ENCODE data around the gene CDK14.
"Not testable (repeated sequence)": the region's sequence is repeated elsewhere in the genome, so short reads cannot be mapped to it uniquely, and the experiment has no call there.

CDK14 gene

DNA sequence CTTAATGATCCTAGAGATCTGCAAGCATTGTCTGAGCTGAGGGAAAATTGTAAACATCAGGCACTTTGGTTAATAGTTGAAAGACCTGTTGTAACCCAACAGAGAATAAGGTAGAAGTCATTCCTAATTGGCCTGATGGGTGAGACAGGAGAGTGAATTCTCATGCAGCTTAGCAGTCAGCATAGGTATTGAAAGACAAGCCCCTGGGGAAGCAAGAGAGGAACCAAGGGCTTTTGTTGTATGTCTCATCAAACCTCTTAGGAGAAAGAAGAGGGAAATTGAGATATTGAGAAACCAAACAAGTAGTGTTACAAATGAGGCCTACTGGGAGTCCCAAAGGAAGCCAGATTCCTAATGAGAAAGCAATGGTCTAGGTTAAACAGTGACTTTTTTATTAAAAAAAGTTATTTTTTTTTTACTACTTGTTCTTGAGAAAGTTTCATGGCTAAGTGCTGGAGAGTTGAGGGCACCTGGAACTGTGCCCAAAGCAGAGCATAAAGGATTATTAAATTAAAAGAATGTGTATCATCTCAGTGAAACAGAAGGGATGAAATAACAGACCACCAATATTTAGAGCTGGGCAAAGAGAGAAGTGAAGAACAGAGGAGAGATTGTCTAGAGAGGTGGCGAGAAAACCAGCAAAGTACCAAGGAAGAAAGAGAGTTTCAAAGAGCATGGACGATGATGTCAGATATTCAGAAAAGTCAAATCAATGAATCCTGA, 168.9 kb downstream of the CDK14 start:
- no peak for DNase-seq

DNA sequence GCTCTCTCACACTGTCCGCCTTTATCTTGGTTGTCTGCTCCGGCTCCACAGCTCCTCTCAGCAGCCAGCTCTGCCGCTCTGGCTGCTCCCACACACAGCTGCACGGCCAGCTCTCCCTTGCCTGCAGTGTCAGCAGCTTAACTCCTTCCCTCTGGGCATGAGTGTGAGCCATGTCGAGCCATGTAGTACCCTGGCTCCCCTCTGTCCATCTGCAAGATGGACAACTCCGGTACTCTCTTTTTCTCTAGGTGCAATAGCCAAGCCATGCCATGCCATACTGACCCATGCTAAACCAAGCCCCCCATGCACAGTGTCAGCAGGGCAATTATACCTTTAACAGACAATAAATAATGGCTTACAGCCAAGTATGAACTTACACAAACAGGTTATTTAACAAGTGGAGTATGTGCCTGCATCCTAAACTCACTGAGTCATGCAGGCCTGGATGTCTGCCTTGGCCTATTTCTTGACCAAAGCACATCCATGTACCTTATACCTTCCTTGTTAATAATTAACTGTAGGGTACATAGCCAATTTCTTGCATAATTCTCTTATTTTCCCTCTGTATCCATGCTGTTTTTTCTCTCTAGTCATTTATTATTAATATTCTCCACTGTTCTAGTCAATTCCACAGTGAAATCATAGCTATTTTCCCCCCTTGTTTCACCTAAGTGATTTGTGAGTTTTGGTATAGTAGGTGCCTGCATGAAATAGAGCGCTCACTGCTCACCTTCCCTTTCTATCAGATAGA, 170.9 kb downstream of the CDK14 start:
- no peak for DNase-seq

DNA sequence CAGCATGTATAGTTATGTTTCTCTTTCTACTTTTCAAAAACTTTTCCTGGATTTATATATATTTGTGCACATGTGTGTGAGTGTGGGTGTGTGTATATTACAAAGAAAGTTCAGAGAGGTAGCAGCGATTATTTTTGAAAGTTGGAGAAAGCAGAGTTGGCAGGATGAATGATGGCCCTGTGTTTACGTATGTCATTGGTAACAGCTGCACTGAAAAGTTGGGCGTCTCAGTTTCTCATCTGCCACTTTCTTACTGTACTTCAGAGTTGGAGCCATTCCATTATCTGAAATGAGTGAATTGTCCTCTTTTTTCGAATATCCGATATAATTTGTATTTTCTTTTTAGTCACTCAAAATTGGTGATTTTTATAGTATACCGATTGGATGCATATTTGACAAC, 172.2 kb downstream of the CDK14 start:
- DNase-seq = no peak

- no peak for DNase-seq
Observed at GRCh38 chr7:90769036-90769435, 172.9 kb downstream of the CDK14 start.

- not testable (repeated sequence) for DNase-seq
Observed at GRCh38 chr7:90769566-90769965, 173.4 kb downstream of the CDK14 start.

DNA sequence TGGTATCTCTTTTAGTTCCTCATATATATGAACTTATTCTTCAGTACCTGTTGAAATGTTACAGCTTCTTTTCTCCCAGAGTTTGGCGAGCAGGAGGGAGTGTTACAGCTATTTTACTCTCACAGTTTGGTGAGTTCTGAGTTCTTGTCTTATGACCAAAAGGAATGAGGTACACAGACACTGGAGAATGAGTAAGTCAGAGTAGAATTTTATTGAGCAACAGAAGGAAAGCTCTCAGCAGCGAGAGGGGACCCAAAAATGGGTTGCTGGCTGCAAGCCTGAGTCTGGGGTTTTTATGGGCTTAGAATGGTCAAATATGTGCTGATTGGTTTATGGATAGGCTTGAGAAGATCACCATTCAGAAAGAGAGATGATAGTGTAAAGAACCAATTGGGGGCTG, 175.2 kb downstream of the CDK14 start:
- DNase-seq = no peak

DNA sequence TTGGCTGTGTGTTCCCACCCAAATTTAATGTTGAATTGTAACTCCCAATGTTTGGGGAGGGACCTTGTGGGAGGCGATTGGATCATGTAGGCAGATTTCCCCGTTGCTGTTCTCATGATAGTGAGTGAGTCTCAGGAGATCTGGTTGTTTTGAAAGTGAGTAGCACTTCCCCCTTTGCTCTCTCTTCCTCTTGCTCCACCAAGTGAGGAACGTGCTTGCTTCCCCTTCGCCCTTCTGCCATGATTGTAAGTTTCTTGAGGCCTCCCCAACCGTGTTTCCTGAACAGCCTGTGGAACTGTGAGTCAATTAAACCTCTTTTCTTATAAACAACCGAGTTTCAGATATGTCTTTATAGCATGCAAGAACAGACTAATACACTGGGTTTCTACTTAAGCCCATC, 176.3 kb downstream of the CDK14 start:
- DNase-seq = no peak

DNA sequence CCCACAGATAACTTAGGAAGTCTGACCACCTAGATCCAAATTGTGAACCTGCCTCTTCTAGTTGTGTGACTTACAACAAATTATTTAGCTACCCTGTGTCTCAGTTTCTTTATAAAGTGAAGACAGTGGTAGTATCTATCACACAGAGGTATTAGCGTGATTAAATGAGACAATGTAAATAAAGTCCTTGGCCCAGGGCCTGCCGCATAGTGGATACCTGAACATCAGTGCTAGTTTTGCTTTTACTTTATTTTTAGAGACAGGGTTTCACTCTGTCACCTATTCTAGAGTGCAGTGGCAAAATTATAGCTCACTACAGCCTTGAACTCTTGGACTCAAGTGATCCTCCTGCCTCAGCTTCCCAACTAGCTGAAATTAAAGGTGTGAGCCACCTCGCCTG, 177.1 kb downstream of the CDK14 start:
- DNase-seq = no peak

DNA sequence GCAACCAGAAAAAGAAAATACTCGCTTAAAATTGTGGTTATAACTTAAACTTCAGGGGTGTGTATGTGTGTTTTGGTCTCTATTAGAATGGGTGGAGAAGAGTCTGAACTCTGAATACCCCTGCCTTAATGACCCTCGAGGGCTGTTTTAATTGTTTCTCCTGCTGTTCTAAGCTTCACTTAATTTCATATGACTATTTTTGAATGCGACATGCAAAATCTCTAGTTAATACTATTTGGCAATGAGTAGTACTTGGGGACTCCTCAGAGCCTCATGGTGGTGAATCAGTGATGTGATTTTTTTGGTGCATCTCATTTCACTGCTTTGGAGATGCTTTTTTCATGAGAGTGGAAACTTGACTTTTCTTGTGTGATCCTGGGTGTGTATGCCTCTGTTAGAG, 178.6 kb downstream of the CDK14 start:
- no peak for DNase-seq

GRCh38 chr7:90775383-90775965, 179.4 kb downstream of the CDK14 start:
- DNase-seq = no peak

DNA sequence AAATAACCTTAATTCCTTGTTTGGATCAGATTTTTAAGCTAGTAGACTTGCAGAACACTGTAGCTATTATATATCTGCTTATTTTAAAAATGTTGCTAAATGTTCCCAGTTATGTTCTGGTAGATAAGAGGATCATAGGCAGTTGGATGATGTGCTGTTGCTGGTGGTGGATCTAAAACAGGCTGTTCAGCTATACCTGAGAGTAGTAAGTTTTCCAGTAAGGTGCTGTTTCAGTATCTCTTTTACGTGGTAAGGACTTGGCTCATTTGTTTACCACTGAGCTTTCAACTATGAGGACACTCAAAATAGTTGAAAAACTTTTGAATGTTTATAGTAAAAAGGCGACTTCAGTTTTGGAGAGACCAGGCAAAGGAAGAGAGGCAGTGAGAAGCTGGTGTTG, 180.9 kb downstream of the CDK14 start:
- no peak for DNase-seq

- no peak for DNase-seq
Observed at GRCh38 chr7:90777465-90777864, 181.3 kb downstream of the CDK14 start.

DNA sequence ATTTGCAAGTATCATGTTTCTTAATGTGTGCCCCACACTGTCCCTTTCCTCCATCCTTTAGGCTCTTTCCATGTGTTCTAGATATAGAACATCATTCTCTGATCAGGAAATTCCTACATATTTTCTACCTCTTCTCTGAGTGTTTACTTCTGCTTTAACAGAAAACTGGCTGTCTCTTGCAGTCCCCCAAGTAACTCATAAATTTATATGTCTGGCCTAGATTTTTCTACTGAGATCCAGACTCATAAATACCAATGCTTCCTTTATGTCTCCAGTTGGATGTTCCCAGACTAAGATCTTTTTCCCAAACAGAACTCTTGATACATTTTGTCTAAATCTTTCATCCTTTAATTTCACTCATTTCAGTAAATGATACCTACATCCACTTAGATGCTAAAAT, 181.8 kb downstream of the CDK14 start:
- no peak for DNase-seq

DNA sequence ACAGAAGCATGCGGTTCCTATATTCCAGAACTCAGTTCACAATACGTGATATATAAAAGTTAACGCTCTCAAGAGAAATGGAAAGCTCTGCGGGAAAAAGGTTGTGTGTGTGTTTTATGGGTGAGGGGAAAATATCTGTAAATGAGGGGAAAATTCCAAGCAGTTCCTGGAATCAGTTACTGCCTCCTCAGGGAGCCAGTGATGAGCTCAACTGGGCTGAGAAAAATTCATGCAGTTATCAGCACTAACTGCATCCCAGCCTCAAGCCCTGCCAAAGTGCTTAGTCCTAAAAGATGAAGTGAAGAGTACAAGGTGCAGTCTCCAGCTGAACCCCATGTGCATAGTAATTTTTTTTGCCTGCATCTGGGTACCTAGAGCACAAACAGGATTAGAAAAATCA, 191.9 kb downstream of the CDK14 start:
- DNase-seq = no peak

GRCh38 chr7:90789736-90790306, 193.7 kb downstream of the CDK14 start:
- no peak for DNase-seq

DNA sequence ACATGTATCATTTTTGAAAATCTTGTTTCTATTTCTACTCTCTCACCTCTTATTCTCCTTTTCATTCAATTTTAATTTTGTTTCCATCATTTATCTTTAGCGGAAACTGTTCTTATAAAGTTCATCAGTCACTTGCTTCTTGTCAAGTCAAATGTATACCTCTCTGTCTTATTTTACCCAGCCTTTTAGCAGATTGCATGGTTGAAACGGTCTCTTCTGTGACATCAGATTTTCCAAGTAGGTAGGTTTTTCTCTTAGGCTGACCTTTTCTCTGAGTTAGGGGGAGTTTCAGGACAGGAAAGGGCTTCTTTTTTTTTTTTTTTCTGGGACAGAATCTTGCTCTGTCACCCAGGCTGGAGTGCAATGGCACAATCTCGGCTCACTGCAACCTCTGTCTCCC, 195.5 kb downstream of the CDK14 start:
- no peak for DNase-seq

GRCh38 chr7:90792301-90792700, 196.2 kb downstream of the CDK14 start:
- no peak for DNase-seq

DNA sequence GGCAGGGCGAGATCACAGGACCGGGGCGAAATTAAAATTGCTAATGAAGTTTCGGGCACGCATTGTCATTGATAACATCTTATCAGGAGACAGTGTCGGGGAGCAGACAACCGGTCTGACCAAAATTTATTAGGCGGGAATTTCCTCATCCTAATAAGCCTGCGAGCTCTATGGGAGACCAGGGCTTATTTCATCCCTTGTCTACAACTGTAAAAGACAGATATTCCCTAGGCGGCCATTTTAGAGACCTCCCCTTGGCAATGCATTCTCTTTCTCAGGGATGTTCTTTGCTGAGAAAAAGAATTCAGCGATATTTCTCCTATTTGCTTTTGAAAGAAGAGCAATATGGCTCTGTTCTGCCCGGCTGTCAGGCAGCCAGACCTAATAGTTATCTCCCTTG, 198.1 kb downstream of the CDK14 start:
- not testable (repeated sequence) for DNase-seq

DNA sequence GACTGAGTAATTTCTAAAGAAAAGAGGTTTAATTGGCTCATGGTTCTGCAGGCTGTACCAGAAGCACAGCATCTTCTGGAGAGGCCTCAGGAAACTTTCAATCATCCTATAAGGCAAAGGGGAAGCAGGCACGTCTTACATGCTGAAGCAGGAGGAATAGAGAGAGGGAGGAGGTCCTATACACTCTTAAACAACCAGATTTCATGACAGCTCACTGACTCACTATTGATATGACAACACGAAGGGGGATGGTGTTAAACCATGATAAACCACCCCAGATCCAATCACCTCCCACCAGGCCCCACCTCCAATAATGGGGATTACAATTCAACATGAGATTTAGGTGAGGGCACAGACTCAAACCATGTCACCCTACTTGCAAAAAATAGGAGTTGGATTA, 201.5 kb downstream of the CDK14 start:
- DNase-seq = no peak

DNA sequence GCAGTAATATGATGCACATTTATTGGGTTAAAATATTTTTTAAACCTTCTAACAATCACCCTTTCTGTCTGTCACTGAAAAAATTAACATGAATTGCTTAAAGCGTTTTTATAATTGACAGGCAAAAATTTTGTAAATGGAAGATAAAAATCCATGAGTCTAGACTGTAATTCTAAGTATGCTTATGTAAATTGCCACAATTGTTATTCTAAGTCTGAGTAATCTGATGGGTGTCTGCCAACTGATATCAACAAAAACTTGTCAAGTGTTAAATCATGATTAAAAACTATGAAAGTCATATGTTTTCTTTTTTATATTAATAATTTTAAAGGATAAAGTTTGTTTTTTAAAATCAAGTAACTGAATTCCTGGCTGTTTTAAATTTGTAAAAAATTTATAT, 208.2 kb downstream of the CDK14 start:
- DNase-seq = no peak

DNA sequence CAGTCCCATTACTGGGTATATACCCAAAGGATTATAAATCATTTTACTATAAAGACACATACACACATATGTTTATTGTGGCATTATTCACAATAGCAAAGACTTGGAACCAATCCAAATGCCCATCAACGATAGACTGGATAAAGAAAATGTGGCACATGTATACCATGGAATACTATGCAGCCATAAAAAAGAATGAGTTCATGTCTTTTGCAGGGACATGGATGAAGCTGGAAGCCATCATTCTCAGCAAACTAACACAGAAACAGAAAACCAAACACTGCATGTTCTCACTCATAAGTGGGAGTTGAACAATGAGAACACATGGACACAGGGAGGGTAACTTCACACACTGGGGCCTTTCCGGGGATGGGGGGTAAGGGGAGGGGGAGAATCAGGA, 219.4 kb downstream of the CDK14 start:
- not testable (repeated sequence) for DNase-seq

DNA sequence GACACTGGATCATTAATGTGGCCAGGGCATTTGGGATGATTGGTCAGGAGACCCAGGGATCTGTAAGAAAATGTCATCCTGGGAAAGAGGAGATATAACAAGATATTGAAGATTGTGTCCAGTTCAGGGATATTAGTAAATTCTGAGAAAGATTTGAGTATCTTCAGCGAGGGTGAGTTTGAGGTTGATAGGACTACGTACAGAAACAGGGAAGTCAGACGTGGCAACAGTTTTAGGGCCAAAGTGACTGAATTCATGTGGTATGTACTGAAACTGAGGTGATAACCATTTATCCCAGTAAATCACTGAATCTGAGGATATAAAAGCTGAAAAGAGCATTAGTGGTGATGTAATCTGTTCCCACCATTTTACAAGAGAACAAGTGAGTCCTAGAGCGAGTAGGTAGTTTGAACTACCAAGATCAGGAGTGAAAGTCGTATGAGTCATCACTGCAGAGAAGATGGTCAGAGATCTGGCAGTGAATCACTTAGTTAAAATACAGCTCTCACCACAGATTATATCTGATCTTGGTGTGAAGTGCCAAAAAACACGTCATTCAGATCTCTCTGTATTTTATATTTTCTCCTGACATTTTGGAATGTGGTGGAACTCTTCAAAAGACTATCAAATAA, 220.5 kb downstream of the CDK14 start:
- DNase-seq = no peak

GRCh38 chr7:90817151-90817550, 221.0 kb downstream of the CDK14 start:
- DNase-seq = no peak

DNA sequence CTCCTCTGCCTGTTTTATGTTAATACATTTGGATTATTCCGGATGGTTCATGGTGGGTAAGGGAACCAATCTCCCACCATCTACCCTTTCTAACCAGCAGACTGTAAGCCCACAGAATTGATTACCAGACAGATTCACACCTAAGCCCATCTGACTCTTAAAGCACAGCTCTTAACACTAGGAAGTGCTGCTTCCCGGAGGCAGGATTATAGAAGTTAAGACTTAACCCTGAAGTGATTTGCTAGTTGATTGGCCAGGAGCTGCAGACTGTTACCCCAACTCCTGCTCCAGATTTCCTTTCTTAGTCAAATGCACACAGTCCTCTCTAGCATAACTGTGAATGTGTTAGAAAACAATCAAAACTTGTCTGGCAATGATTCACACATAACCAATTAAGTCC, 221.7 kb downstream of the CDK14 start:
- DNase-seq = no peak
